ENCODE data around the gene NUAK2. TPM values are rescaled to one million over a fixed set of nuclear protein-coding genes. Genes with fewer than 3 reads are reported as not detected.
A peak's percentile ranks its signal among the peaks of the same experiment; 100 is the strongest.

The NUAK2 gene
- total RNA-seq, 1 donor from 2014 or later, result 4.5 TPM

GRCh38 chr1:205344066-205344928, 22.8 kb upstream of the NUAK2 start:
- Mint-ChIP-seq H3K9me3 (ENCODE audit: unreplicated experiment) (no peaks in the 10 kb centered on the region), H3K36me3 (ENCODE audit: unreplicated experiment) (no peaks in the 10 kb centered on the region), H3K4me1 (ENCODE audit: unreplicated experiment) (peaks cover 8% of the 10 kb centered on the region), H3K4me3 (ENCODE audit: unreplicated experiment) (peak overlapping the region; percentile 70), H3K27me3 (ENCODE audit: unreplicated experiment) (peaks cover 48% of the 10 kb centered on the region), H3K27ac (ENCODE audit: unreplicated experiment) (no peak overlapping the region)
- TF ChIP-seq CTCF (IDR thresholded peaks at IDR 0.05), result no peak
- DNase-seq (ENCODE audit: extremely low spot score, unreplicated experiment), result no peak

GRCh38 chr1:205343431-205344065, 22.0 kb upstream of the NUAK2 start:
- no peaks in the 10 kb centered on the region for H3K9me3 Mint-ChIP-seq (ENCODE audit: unreplicated experiment)
- H3K4me3 Mint-ChIP-seq (ENCODE audit: unreplicated experiment), result no peak overlapping the region
- H3K4me1 Mint-ChIP-seq (ENCODE audit: unreplicated experiment), result peaks cover 8% of the 10 kb centered on the region
- TF ChIP-seq CTCF (IDR thresholded peaks at IDR 0.05), result peak; percentile 35
- H3K27ac Mint-ChIP-seq (ENCODE audit: unreplicated experiment), result no peak overlapping the region
- peaks cover 49% of the 10 kb centered on the region for H3K27me3 Mint-ChIP-seq (ENCODE audit: unreplicated experiment)
- H3K36me3 Mint-ChIP-seq (ENCODE audit: unreplicated experiment), result no peaks in the 10 kb centered on the region
- DNase-seq (ENCODE audit: extremely low spot score, unreplicated experiment), result no peak

- H3K9me3 Mint-ChIP-seq (ENCODE audit: unreplicated experiment), result no peaks in the 10 kb centered on the region
- H3K27ac Mint-ChIP-seq (ENCODE audit: unreplicated experiment), result no peak overlapping the region
- no peak for TF ChIP-seq CTCF (IDR thresholded peaks at IDR 0.05)
- no peak overlapping the region for H3K4me3 Mint-ChIP-seq (ENCODE audit: unreplicated experiment)
- DNase-seq (ENCODE audit: extremely low spot score, unreplicated experiment), result no peak
- peaks cover 8% of the 10 kb centered on the region for H3K4me1 Mint-ChIP-seq (ENCODE audit: unreplicated experiment)
- H3K27me3 Mint-ChIP-seq (ENCODE audit: unreplicated experiment), result peaks cover 52% of the 10 kb centered on the region
- H3K36me3 Mint-ChIP-seq (ENCODE audit: unreplicated experiment), result no peaks in the 10 kb centered on the region
Measured at GRCh38 chr1:205342986-205343385, 21.4 kb upstream of the NUAK2 start.

- Mint-ChIP-seq H3K4me1 (ENCODE audit: unreplicated experiment) (peaks cover 8% of the 10 kb centered on the region), H3K4me3 (ENCODE audit: unreplicated experiment) (no peak overlapping the region), H3K9me3 (ENCODE audit: unreplicated experiment) (no peaks in the 10 kb centered on the region), H3K27ac (ENCODE audit: unreplicated experiment) (no peak overlapping the region), H3K27me3 (ENCODE audit: unreplicated experiment) (peaks cover 46% of the 10 kb centered on the region), H3K36me3 (ENCODE audit: unreplicated experiment) (no peaks in the 10 kb centered on the region)
- TF ChIP-seq CTCF (IDR thresholded peaks at IDR 0.05), result no peak
- no peak for DNase-seq (ENCODE audit: extremely low spot score, unreplicated experiment)
Measured at GRCh38 chr1:205340676-205341075, 19.1 kb upstream of the NUAK2 start.

GRCh38 chr1:205339717-205340116, 18.2 kb upstream of the NUAK2 start:
- DNase-seq (ENCODE audit: extremely low spot score, unreplicated experiment), result no peak
- peaks cover 38% of the 10 kb centered on the region for H3K27me3 Mint-ChIP-seq (ENCODE audit: unreplicated experiment)
- TF ChIP-seq CTCF (IDR thresholded peaks at IDR 0.05), result no peak
- H3K27ac Mint-ChIP-seq (ENCODE audit: unreplicated experiment), result no peak overlapping the region
- H3K4me1 Mint-ChIP-seq (ENCODE audit: unreplicated experiment), result peaks cover 6% of the 10 kb centered on the region
- no peaks in the 10 kb centered on the region for H3K9me3 Mint-ChIP-seq (ENCODE audit: unreplicated experiment)
- H3K4me3 Mint-ChIP-seq (ENCODE audit: unreplicated experiment), result no peak overlapping the region
- no peaks in the 10 kb centered on the region for H3K36me3 Mint-ChIP-seq (ENCODE audit: unreplicated experiment)

Data from osteocyte (in vitro differentiated cells).